Breast epithelium (tissue), 3 donors: ENCODE measurements around the gene ADCK1.

Source experiments
- POLR2A ChIP-seq: fragments of 450-650 bp; IDR thresholded peaks from one replicate; pipeline ENCODE4 v1.6.1; 2016; ENCODE audit warnings: antibody characterized with exemption, mild to moderate bottlenecking, moderate library complexity
- TF ChIP-seq, protein P1 (sequence below), 3 donors: fragments of 450-650 bp; IDR thresholded peaks; one replicate each; pipeline ENCODE4 v1.5.1; 2016 to 2017; ENCODE audit warnings: antibody characterized with exemption in 3 of 3, mild to moderate bottlenecking in 3 of 3, moderate library complexity in 3 of 3

DNA sequence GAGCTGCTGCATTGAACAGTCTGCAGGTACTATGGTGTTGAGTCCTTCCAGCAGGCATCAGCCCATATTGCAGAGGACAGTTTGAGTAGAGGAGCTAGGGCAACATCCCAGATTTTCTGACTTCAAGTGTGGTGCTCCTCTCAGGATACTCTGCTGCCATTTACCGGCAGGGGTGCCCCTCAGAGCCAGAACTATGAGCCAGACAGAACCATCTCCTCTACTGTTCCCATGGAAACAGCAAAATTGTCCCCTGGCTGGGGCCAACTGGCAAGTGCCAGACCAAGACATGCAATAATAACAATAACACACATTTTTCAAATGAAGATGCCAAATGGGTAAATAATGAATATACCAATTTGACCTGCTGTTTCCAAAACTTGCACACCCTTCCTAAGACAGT lies 102.9 kb downstream of the ADCK1 start:
- TF ChIP-seq, protein P1, sequence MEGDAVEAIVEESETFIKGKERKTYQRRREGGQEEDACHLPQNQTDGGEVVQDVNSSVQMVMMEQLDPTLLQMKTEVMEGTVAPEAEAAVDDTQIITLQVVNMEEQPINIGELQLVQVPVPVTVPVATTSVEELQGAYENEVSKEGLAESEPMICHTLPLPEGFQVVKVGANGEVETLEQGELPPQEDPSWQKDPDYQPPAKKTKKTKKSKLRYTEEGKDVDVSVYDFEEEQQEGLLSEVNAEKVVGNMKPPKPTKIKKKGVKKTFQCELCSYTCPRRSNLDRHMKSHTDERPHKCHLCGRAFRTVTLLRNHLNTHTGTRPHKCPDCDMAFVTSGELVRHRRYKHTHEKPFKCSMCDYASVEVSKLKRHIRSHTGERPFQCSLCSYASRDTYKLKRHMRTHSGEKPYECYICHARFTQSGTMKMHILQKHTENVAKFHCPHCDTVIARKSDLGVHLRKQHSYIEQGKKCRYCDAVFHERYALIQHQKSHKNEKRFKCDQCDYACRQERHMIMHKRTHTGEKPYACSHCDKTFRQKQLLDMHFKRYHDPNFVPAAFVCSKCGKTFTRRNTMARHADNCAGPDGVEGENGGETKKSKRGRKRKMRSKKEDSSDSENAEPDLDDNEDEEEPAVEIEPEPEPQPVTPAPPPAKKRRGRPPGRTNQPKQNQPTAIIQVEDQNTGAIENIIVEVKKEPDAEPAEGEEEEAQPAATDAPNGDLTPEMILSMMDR (IDR thresholded peaks at IDR 0.05): no peak
- TF ChIP-seq POLR2A: no peak
